ENCODE results near the gene MUC16. TPM values are rescaled to one million over a fixed set of nuclear protein-coding genes. Genes with fewer than 3 reads are reported as not detected.

Gene MUC16
- not detected in 2 replicates for total RNA-seq

GRCh38 chr19:9009935-9010651 lies at the start of gene MUC16:
Gene MUC16 (minus strand): TSS chr19:9010409.

Other genes with a start within 250 kb of the MUC16 start
- 0.15 and 1.6 TPM in 2 replicates for gene ZNF558, start 178.1 kb downstream of the MUC16 start, total RNA-seq
- gene MBD3L1, start 178.0 kb downstream of the MUC16 start, total RNA-seq, result not detected in 2 replicates
- not detected in 2 replicates for gene OR1M1, start 76.7 kb upstream of the MUC16 start, total RNA-seq
- gene OR7G2, start 97.1 kb upstream of the MUC16 start, total RNA-seq, result not detected in 2 replicates
- gene OR7G1, start 105.4 kb upstream of the MUC16 start, total RNA-seq, result not detected in 2 replicates
- not detected in 2 replicates for gene OR7G3, start 116.5 kb upstream of the MUC16 start, total RNA-seq
- gene ZNF317, start 130.0 kb upstream of the MUC16 start, total RNA-seq, result 12.2 and 14.6 TPM in 2 replicates
- not detected in 2 replicates for gene OR7D2, start 168.6 kb upstream of the MUC16 start, total RNA-seq
- gene OR7D4, start 209.2 kb upstream of the MUC16 start, total RNA-seq, result not detected in 2 replicates
- not detected in 2 replicates for gene OR7E24, start 240.5 kb upstream of the MUC16 start, total RNA-seq

Data from epithelial cell of umbilical artery (primary cell).